ENCODE data around the gene TRAF2. TPM values are rescaled to one million over a fixed set of nuclear protein-coding genes. Genes with fewer than 3 reads are reported as not detected.

The TRAF2 gene
- total RNA-seq, 1 experiment from 2014 or later: 29.2 TPM

GRCh38 chr9:136963341-136963740, 77.0 kb downstream of the TRAF2 start:
- Histone ChIP-seq H3K9me3 (ENCODE audit: low read depth, low read length, poor library complexity, severe bottlenecking) (no peaks in the 10 kb centered on the region), H3K27me3 (replicated peaks; ENCODE audit: insufficient read depth, low read depth, low read length, poor library complexity) (no peaks in the 10 kb centered on the region), H3K4me1 (ENCODE audit: insufficient read depth, low read length, poor library complexity, severe bottlenecking) (peaks cover 4% of the 10 kb centered on the region), H3K4me3 (ENCODE audit: low read depth, low read length, poor library complexity, severe bottlenecking) (no peak overlapping the region), H3K27ac (ENCODE audit: low read depth, low read length, poor library complexity, severe bottlenecking) (no peak overlapping the region), H3K36me3 (ENCODE audit: insufficient read depth, low read length, poor library complexity, severe bottlenecking) (no peaks in the 10 kb centered on the region)
- no peak for DNase-seq (ENCODE audit: low spot score)
- POLR2A ChIA-PET (ENCODE audit: low non-redundant PET): no interaction called here
- TF ChIP-seq CTCF (conservative IDR thresholded peaks at IDR 0.05; ENCODE audit: low read depth, low read length): no peak
- TF ChIP-seq EZH2 (IDR thresholded peaks at IDR 0.05; ENCODE audit: borderline replicate concordance, low read depth, low read length, poor library complexity, severe bottlenecking): no peak
- no TSS peak for BruUV-seq (replicated peaks)
- CTCF ChIA-PET: no interaction called here
- intact Hi-C loops (cut with micrococcal nuclease; ENCODE audit: unreplicated experiment): no loop called here

- ChIA-PET CTCF (no interaction called here), POLR2A (ENCODE audit: low non-redundant PET) (no interaction called here)
- peaks cover 4% of the 10 kb centered on the region for H3K4me1 ChIP-seq (ENCODE audit: insufficient read depth, low read length, poor library complexity, severe bottlenecking)
- H3K27me3 ChIP-seq (replicated peaks; ENCODE audit: insufficient read depth, low read depth, low read length, poor library complexity): no peaks in the 10 kb centered on the region
- H3K9me3 ChIP-seq (ENCODE audit: low read depth, low read length, poor library complexity, severe bottlenecking): no peaks in the 10 kb centered on the region
- intact Hi-C loops (cut with micrococcal nuclease; ENCODE audit: unreplicated experiment): no loop called here
- H3K27ac ChIP-seq (ENCODE audit: low read depth, low read length, poor library complexity, severe bottlenecking): no peak overlapping the region
- no peak for DNase-seq (ENCODE audit: low spot score)
- no TSS peak for BruUV-seq (replicated peaks)
- TF ChIP-seq CTCF (conservative IDR thresholded peaks at IDR 0.05; ENCODE audit: low read depth, low read length) (no peak), EZH2 (IDR thresholded peaks at IDR 0.05; ENCODE audit: borderline replicate concordance, low read depth, low read length, poor library complexity, severe bottlenecking) (no peak)
- H3K4me3 ChIP-seq (ENCODE audit: low read depth, low read length, poor library complexity, severe bottlenecking): no peak overlapping the region
- no peaks in the 10 kb centered on the region for H3K36me3 ChIP-seq (ENCODE audit: insufficient read depth, low read length, poor library complexity, severe bottlenecking)
Observed at GRCh38 chr9:136963751-136964150, 77.4 kb downstream of the TRAF2 start.

GRCh38 chr9:136964171-136964689, 77.9 kb downstream of the TRAF2 start:
- Histone ChIP-seq H3K27me3 (replicated peaks; ENCODE audit: insufficient read depth, low read depth, low read length, poor library complexity) (no peaks in the 10 kb centered on the region), H3K9me3 (ENCODE audit: low read depth, low read length, poor library complexity, severe bottlenecking) (no peaks in the 10 kb centered on the region), H3K4me1 (ENCODE audit: insufficient read depth, low read length, poor library complexity, severe bottlenecking) (peaks cover 4% of the 10 kb centered on the region), H3K4me3 (ENCODE audit: low read depth, low read length, poor library complexity, severe bottlenecking) (no peak overlapping the region), H3K27ac (ENCODE audit: low read depth, low read length, poor library complexity, severe bottlenecking) (no peak overlapping the region), H3K36me3 (ENCODE audit: insufficient read depth, low read length, poor library complexity, severe bottlenecking) (no peaks in the 10 kb centered on the region)
- ChIA-PET POLR2A (ENCODE audit: low non-redundant PET) (no interaction called here), CTCF (interaction anchor here (0.7 kb wide), 1 partner anchor 190 kb away, joined by 7 read pairs; no protein-coding TSS in a partner anchor)
- BruUV-seq (replicated peaks): no TSS peak
- no peak for DNase-seq (ENCODE audit: low spot score)
- intact Hi-C loops (cut with micrococcal nuclease; ENCODE audit: unreplicated experiment): no loop called here
- no peak for TF ChIP-seq CTCF (conservative IDR thresholded peaks at IDR 0.05; ENCODE audit: low read depth, low read length)
- no peak for TF ChIP-seq EZH2 (IDR thresholded peaks at IDR 0.05; ENCODE audit: borderline replicate concordance, low read depth, low read length, poor library complexity, severe bottlenecking)
